DND-41 (cell line): ENCODE results near the gene DNAI7.

Experiments
- CTCF ChIP-seq: IDR thresholded peaks from 2 replicates; pipeline ENCODE4 v1.5.1; 2012; ENCODE audit warnings: borderline replicate concordance, low read length, moderate library complexity, mild to moderate bottlenecking; ENCODE audit not compliant: poor library complexity, severe bottlenecking; ENCODE audit errors: extremely low read depth
- EZH2 ChIP-seq: IDR thresholded peaks from 3 replicates; pipeline ENCODE4 v1.6.1; 2012; ENCODE audit warnings: borderline replicate concordance, low read depth, mild to moderate bottlenecking, moderate library complexity, low read length, inconsistent platforms; ENCODE audit not compliant: severe bottlenecking

GRCh38 chr12:25152055-25152454 is 42.9 kb downstream of the DNAI7 start:
- TF ChIP-seq CTCF: no peak
- TF ChIP-seq EZH2: no peak
